H1 (cell line): ENCODE measurements around the gene TRMT44. TPM values are rescaled to one million over a fixed set of nuclear protein-coding genes. Genes with fewer than 3 reads are reported as not detected.

Source experiments
- BRCA1 ChIP-seq: IDR thresholded peaks from 2 replicates; pipeline ENCODE4 v1.6.1; 2012; ENCODE audit warnings: low read depth, low read length, improper control_type of control experiment
- CBX5 ChIP-seq: fragments of 300-800, 300-1000 bp; sonication (generic); IDR thresholded peaks from 2 replicates; pipeline ENCODE4 v1.7.1; 2016; ENCODE audit warnings: antibody characterized with exemption, low read length, low read depth
- CHD1 ChIP-seq: IDR thresholded peaks from 2 replicates; pipeline ENCODE4 v1.6.1; 2012; ENCODE audit warnings: low read depth, low read length, improper control_type of control experiment
- CHD7 ChIP-seq: fragments of 300-600 bp; sonication (generic); IDR thresholded peaks from 2 replicates; pipeline ENCODE4 v1.7.1; 2012; ENCODE audit warnings: low read length, moderate library complexity, mild to moderate bottlenecking, inconsistent platforms; ENCODE audit not compliant: insufficient replicate concordance
- CREB1 ChIP-seq: IDR thresholded peaks from 2 replicates; pipeline ENCODE4 v1.6.1; 2012; ENCODE audit warnings: inconsistent platforms
- CTBP2 ChIP-seq: IDR thresholded peaks from 2 replicates; pipeline ENCODE4 v1.7.0; 2011; ENCODE audit warnings: borderline replicate concordance, mild to moderate bottlenecking, moderate library complexity, mixed read lengths, low read length; ENCODE audit not compliant: insufficient read depth, insufficient read length
- HDAC2 ChIP-seq, 2 experiments: fragments of 300-600 bp in 1 of 2; sonication (generic) in 1 of 2; IDR thresholded peaks; 2 replicates each; pipeline ENCODE4 v1.6.1; 2011 to 2012; ENCODE audit warnings: low read depth in 2 of 2, low read length in 2 of 2, mild to moderate bottlenecking in 2 of 2, moderate library complexity in 2 of 2, borderline replicate concordance in 1 of 2, inconsistent platforms in 1 of 2
- KDM5A ChIP-seq: fragments of 200-600 bp; IDR thresholded peaks from 2 replicates; pipeline ENCODE4 v1.7.1; 2012; ENCODE audit warnings: mild to moderate bottlenecking, low read length, inconsistent platforms, mixed read lengths
- RFX5 ChIP-seq: IDR thresholded peaks from 2 replicates; pipeline ENCODE4 v1.6.1; 2011; ENCODE audit warnings: low read depth, low read length, improper control_type of control experiment, borderline replicate concordance
- RNF2 ChIP-seq: fragments of 200-900, 300-1000 bp; sonication (generic); IDR thresholded peaks from 2 replicates; pipeline ENCODE4 v1.7.1; 2016; ENCODE audit warnings: borderline replicate concordance, low read depth, mild to moderate bottlenecking, antibody characterized with exemption, low read length; ENCODE audit not compliant: poor library complexity, severe bottlenecking; ENCODE audit errors: missing control alignments
- RXRA ChIP-seq: IDR thresholded peaks from 2 replicates; pipeline ENCODE4 v1.6.1; 2011; ENCODE audit warnings: low read depth, mild to moderate bottlenecking, low read length, moderate library complexity; ENCODE audit not compliant: insufficient read depth
- SIRT6 ChIP-seq: IDR thresholded peaks from one replicate; pipeline ENCODE4 v1.7.1; 2012; ENCODE audit warnings: low read length, inconsistent platforms
- polyA plus RNA-seq, 7 experiments: library from polyadenylated mRNA; depleted of rRNA in 3 of 7; stranded (reverse) in 5 of 7; unstranded in 2 of 7; fragments of >200 nt in 5 of 7; fragments of 200-250 nt in 2 of 7; gene quantifications; 1 replicate in 5 of 7; 2 replicates in 1 of 7; 4 replicates in 1 of 7; pipeline versions ENCODE4 v1.2.1 to v1.2.3, GENCODE V29; 2011 to 2013; ENCODE audit warnings: missing spikeins in 2 of 7, mixed read lengths in 2 of 7
- total RNA-seq: library from RNA; stranded (reverse); fragmentation: NEBNext Ultra II Directional; extraction: Animal tissue kit (Norgen Biotek cat#: 25700); gene quantifications from 2 replicates; pipeline ENCODE4 v1.2.1, GENCODE V29; 2021

TRMT44 gene
- total and polyA plus RNA-seq, 2 of the 8 experiments (the other 6 are each of a cell fraction or from before 2014, with no cell fraction given): 8.6 to 23.9 TPM

DNA sequence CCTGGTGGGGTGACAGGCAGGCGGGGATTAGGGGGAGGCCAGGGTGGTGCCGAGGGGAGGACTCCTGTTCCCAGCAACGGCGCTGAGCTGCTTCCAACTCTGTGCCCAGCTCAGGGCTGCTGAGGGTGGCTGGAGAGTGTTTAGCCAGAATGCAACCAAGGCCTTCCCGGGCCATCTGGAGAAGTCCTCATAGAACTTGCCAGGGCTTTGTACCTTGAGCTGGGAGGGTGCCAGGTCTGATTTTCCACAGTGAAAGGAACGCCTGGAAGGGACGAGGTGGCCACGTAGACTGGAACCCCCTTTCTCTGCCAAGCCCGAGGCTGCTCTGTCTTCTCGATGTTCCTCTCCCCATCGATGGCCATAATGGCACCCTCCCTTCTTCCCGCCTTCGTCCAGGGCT, 82.6 kb downstream of the TRMT44 start (continued):
- TF ChIP-seq CHD7 (no peak), CBX5 (no peak), BRCA1 (no peak), HDAC2 (IDR thresholded peaks at IDR 0.05; ENCODE audit: borderline replicate concordance in 1 of 2, low read depth in 2 of 2, low read length in 2 of 2) (no peak), CREB1 (no peak), SIRT6 (no peak), RNF2 (no peak), RFX5 (no peak), CTBP2 (no peak), CHD1 (no peak), RXRA (no peak), KDM5A (no peak)
